DND-41 (cell line): Measurements from ENCODE around the gene IQCF2.

Experiments used
- EZH2 ChIP-seq: IDR thresholded peaks from 3 replicates; pipeline ENCODE4 v1.6.1; 2012; ENCODE audit warnings: borderline replicate concordance, low read depth, mild to moderate bottlenecking, moderate library complexity, low read length, inconsistent platforms; ENCODE audit not compliant: severe bottlenecking
- TF ChIP-seq, protein P1 (sequence below): IDR thresholded peaks from 2 replicates; pipeline ENCODE4 v1.5.1; 2012; ENCODE audit warnings: borderline replicate concordance, low read length, moderate library complexity, mild to moderate bottlenecking; ENCODE audit not compliant: poor library complexity, severe bottlenecking; ENCODE audit errors: extremely low read depth

DNA sequence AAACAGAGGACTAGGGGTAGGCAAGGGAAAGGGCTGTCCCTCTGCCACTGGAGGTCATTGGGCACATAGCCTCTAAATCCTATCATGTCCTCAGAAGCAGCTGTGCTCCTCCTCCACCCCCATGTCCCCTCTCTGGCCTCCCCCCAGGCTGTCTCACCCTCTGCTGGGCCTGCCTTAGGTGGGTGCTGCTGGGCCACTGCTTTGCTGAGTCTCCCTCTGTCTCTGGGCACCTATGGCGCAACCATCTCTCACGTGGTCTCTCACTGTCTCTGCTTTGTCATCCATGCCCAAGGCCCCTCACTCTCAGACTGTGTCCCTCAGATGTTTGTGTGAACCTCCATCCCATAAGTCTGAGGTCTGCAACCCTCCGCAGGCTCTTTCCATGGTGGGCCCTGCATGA, 47.4 kb upstream of the IQCF2 start:
- TF ChIP-seq, protein P1, sequence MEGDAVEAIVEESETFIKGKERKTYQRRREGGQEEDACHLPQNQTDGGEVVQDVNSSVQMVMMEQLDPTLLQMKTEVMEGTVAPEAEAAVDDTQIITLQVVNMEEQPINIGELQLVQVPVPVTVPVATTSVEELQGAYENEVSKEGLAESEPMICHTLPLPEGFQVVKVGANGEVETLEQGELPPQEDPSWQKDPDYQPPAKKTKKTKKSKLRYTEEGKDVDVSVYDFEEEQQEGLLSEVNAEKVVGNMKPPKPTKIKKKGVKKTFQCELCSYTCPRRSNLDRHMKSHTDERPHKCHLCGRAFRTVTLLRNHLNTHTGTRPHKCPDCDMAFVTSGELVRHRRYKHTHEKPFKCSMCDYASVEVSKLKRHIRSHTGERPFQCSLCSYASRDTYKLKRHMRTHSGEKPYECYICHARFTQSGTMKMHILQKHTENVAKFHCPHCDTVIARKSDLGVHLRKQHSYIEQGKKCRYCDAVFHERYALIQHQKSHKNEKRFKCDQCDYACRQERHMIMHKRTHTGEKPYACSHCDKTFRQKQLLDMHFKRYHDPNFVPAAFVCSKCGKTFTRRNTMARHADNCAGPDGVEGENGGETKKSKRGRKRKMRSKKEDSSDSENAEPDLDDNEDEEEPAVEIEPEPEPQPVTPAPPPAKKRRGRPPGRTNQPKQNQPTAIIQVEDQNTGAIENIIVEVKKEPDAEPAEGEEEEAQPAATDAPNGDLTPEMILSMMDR, result no peak
- TF ChIP-seq EZH2, result no peak
